H9 (cell line): ENCODE measurements around the gene FARS2. TPM values are rescaled to one million over a fixed set of nuclear protein-coding genes. Genes with fewer than 3 reads are reported as not detected.

Experiments used
- DNase-seq: peaks from one replicate; pipeline ENCODE4 v3.0.0-alpha.2; 2017
- H2AFZ ChIP-seq: one replicate; pipeline ENCODE4 v1.6.1; 2013; ENCODE audit warnings: mild to moderate bottlenecking, low read length, control low read depth, moderate library complexity
- H2AK5ac ChIP-seq: 2 replicates; pipeline ENCODE4 v1.6.1; 2013; ENCODE audit warnings: low read length, control low read depth, mixed read lengths; ENCODE audit not compliant: insufficient read length
- H2BK120ac ChIP-seq: one replicate; pipeline ENCODE4 v1.6.1; 2013; ENCODE audit warnings: low read depth, mild to moderate bottlenecking, low read length, control low read depth, inconsistent platforms; ENCODE audit not compliant: poor library complexity, severe bottlenecking
- H2BK12ac ChIP-seq: 2 replicates; pipeline ENCODE4 v1.6.1; 2013; ENCODE audit warnings: low read length, control low read depth, mixed read lengths, low read depth; ENCODE audit not compliant: insufficient read length
- H2BK15ac ChIP-seq: 2 replicates; pipeline ENCODE4 v1.6.1; 2013; ENCODE audit warnings: low read depth, low read length, control low read depth
- H2BK20ac ChIP-seq: one replicate; pipeline ENCODE4 v1.6.1; 2013; ENCODE audit warnings: low read depth, mild to moderate bottlenecking, low read length, control low read depth, inconsistent platforms; ENCODE audit not compliant: poor library complexity, severe bottlenecking
- H2BK5ac ChIP-seq: 2 replicates; pipeline ENCODE4 v1.6.1; 2013; ENCODE audit warnings: low read length, control low read depth, mixed read lengths; ENCODE audit not compliant: insufficient read length
- H3K14ac ChIP-seq: 2 replicates; pipeline ENCODE4 v1.6.1; 2013; ENCODE audit warnings: low read length, control low read depth; ENCODE audit not compliant: insufficient read depth
- H3K18ac ChIP-seq: 2 replicates; pipeline ENCODE4 v1.6.1; 2013; ENCODE audit warnings: low read depth, mild to moderate bottlenecking, mixed read lengths, low read length, control low read depth; ENCODE audit not compliant: insufficient read length
- H3K23ac ChIP-seq: 2 replicates; pipeline ENCODE4 v1.6.1; 2013; ENCODE audit warnings: low read length, control low read depth, mixed read lengths, low read depth; ENCODE audit not compliant: insufficient read length
- H3K23me2 ChIP-seq: 2 replicates; pipeline ENCODE4 v1.6.1; 2013; ENCODE audit warnings: low read depth, mild to moderate bottlenecking, mixed read lengths, low read length, control low read depth; ENCODE audit not compliant: insufficient read length, poor library complexity, severe bottlenecking
- H3K27ac ChIP-seq: 2 replicates; pipeline ENCODE4 v1.5.1; 2013; ENCODE audit warnings: low read length, control low read depth, mixed read lengths, low read depth; ENCODE audit not compliant: insufficient read length
- H3K27me3 ChIP-seq: 2 replicates; pipeline ENCODE4 v1.6.1; 2013; ENCODE audit warnings: low read length, control low read depth, inconsistent platforms; ENCODE audit not compliant: insufficient read depth
- H3K4ac ChIP-seq: 2 replicates; pipeline ENCODE4 v1.6.1; 2013; ENCODE audit warnings: low read depth, mild to moderate bottlenecking, control low read depth, inconsistent platforms, low read length, moderate library complexity
- H3K4me1 ChIP-seq: 2 replicates; pipeline ENCODE4 v1.6.1; 2013; ENCODE audit warnings: low read length, control low read depth, inconsistent platforms; ENCODE audit not compliant: insufficient read depth
- H3K4me2 ChIP-seq: 2 replicates; pipeline ENCODE4 v1.6.1; 2013; ENCODE audit warnings: low read length, control low read depth, mixed read lengths; ENCODE audit not compliant: insufficient read length, insufficient read depth
- H3K56ac ChIP-seq: 2 replicates; pipeline ENCODE4 v1.6.1; 2013; ENCODE audit warnings: low read depth, mild to moderate bottlenecking, mixed read lengths, low read length, control low read depth; ENCODE audit not compliant: insufficient read length
- H3K79me1 ChIP-seq: 2 replicates; pipeline ENCODE4 v1.6.1; 2013; ENCODE audit warnings: low read depth, mild to moderate bottlenecking, moderate library complexity, low read length, control low read depth, inconsistent platforms; ENCODE audit not compliant: insufficient read depth, poor library complexity, severe bottlenecking
- H3K79me2 ChIP-seq: 2 replicates; pipeline ENCODE4 v1.6.1; 2013; ENCODE audit warnings: low read length, control low read depth, inconsistent platforms; ENCODE audit not compliant: insufficient read depth
- H3K9ac ChIP-seq: 2 replicates; pipeline ENCODE4 v1.6.1; 2013; ENCODE audit warnings: low read length, control low read depth, mixed read lengths; ENCODE audit not compliant: insufficient read length; ENCODE audit errors: extremely low read depth
- H3K9me3 ChIP-seq: one replicate; pipeline ENCODE4 v1.6.1; 2013; ENCODE audit warnings: low read depth, low read length, inconsistent platforms; ENCODE audit not compliant: control insufficient read depth
- H3T11ph ChIP-seq: one replicate; pipeline ENCODE4 v1.6.1; 2013; ENCODE audit warnings: mild to moderate bottlenecking, low read length, control low read depth, inconsistent platforms
- H4K20me1 ChIP-seq: one replicate; pipeline ENCODE4 v1.6.1; 2013; ENCODE audit not compliant: control insufficient read depth, insufficient read length, insufficient read depth
- H4K5ac ChIP-seq: 2 replicates; pipeline ENCODE4 v1.6.1; 2013; ENCODE audit warnings: low read depth, mild to moderate bottlenecking, mixed read lengths, low read length, control low read depth; ENCODE audit not compliant: insufficient read length
- H4K8ac ChIP-seq: replicated peaks from 2 replicates; pipeline ENCODE4 v1.6.1; 2013; ENCODE audit warnings: low read length, control low read depth, mixed read lengths, low read depth; ENCODE audit not compliant: insufficient read length
- H4K91ac ChIP-seq: 2 replicates; pipeline ENCODE4 v1.6.1; 2013; ENCODE audit warnings: low read depth, mild to moderate bottlenecking, moderate library complexity, mixed read lengths, low read length, control low read depth; ENCODE audit not compliant: insufficient read length
- H3K27ac Mint-ChIP-seq, 3 experiments: 2 replicates in 2 of 3; 3 replicates in 1 of 3; pipeline ENCODE4 v1.8.0; 2020 to 2021; ENCODE audit warnings: mixed read lengths in 3 of 3, mild to moderate bottlenecking in 1 of 3, moderate library complexity in 1 of 3
- H3K27me3 Mint-ChIP-seq: 2 replicates; pipeline ENCODE4 v1.8.0; 2021; ENCODE audit warnings: low read depth, mild to moderate bottlenecking, moderate library complexity, mixed read lengths
- H3K36me3 Mint-ChIP-seq, 3 experiments: 2 replicates in 2 of 3; 3 replicates in 1 of 3; pipeline ENCODE4 v1.8.0; 2020 to 2021; ENCODE audit warnings: low read depth in 3 of 3, mixed read lengths in 3 of 3; ENCODE audit not compliant: insufficient read depth in 1 of 3
- H3K4me1 Mint-ChIP-seq, 2 experiments: 2 replicates each; pipeline ENCODE4 v1.8.0; 2020; ENCODE audit warnings: mixed read lengths in 2 of 2
- H3K4me3 Mint-ChIP-seq, 2 experiments: 2 replicates in 1 of 2; 3 replicates in 1 of 2; pipeline ENCODE4 v1.8.0; 2020 to 2021; ENCODE audit warnings: mild to moderate bottlenecking in 2 of 2, mixed read lengths in 2 of 2, moderate library complexity in 1 of 2
- H3K9me3 Mint-ChIP-seq, 2 experiments: 2 replicates in 1 of 2; 3 replicates in 1 of 2; pipeline ENCODE4 v1.8.0; 2020; ENCODE audit warnings: mild to moderate bottlenecking in 2 of 2, mixed read lengths in 2 of 2, moderate library complexity in 1 of 2
- CTCF ChIP-seq: fragments of 200-600 bp; sonication (generic); conservative IDR thresholded peaks from 3 replicates; pipeline ENCODE4 v1.8.0; 2021; ENCODE audit warnings: antibody characterized with exemption, mild to moderate bottlenecking
- WGBS: extraction: QIAGEN DNeasy Blood & Tissue Kit; methylation state at CpG from one replicate; pipeline ENCODE4 v1.1.7; 2013; ENCODE audit warnings: missing lambda C conversion rate, low lambda C conversion rate, mixed read lengths; ENCODE audit not compliant: insufficient read length; ENCODE audit errors: extremely low coverage; 5-methylcytosine and 5-hydroxymethylcytosine counted together
- total RNA-seq: library from RNA; stranded (reverse); gene quantifications from 2 replicates; pipeline ENCODE4 v1.2.1, GENCODE V29; 2021

Gene FARS2
- total RNA-seq, 1 experiment from 2014 or later: 8.5 TPM

GRCh38 chr6:5295623-5296022 lies 34.3 kb downstream of the FARS2 start:
- no peaks in the 10 kb centered on the region for H3K79me2 ChIP-seq
- Mint-ChIP-seq H3K36me3 (no peaks in the 10 kb centered on the region; a peak in 1 of 7 replicates), H3K27me3 (no peaks in the 10 kb centered on the region; the same call in 1 of the 2 replicates), H3K4me3 (no peak overlapping the region), H3K9me3 (no peaks in the 10 kb centered on the region), H3K27ac (no peak overlapping the region), H3K4me1 (peaks cover 10 to 11% of the 10 kb centered on the region in 2 experiments)
- no peak overlapping the region for H4K5ac ChIP-seq
- H3K23me2 ChIP-seq: no peaks in the 10 kb centered on the region
- no peak overlapping the region for H3K4ac ChIP-seq
- H3K9ac ChIP-seq: no peak overlapping the region
- no peak overlapping the region for H3K27ac ChIP-seq
- no peaks in the 10 kb centered on the region for H4K20me1 ChIP-seq
- no peak overlapping the region for H4K91ac ChIP-seq
- no peak overlapping the region for H2AFZ ChIP-seq
- H4K8ac ChIP-seq: no peak overlapping the region
- no peak overlapping the region for H2BK120ac ChIP-seq
- no peak overlapping the region for H3T11ph ChIP-seq
- no peak overlapping the region for H2BK5ac ChIP-seq
- no peaks in the 10 kb centered on the region for H3K27me3 ChIP-seq
- no peak overlapping the region for H2AK5ac ChIP-seq
- H3K14ac ChIP-seq: no peak overlapping the region
- no peak for DNase-seq
- no peak overlapping the region for H3K4me2 ChIP-seq
- WGBS: no CpG with 5 or more reads among the region's 7 CpGs
- no peak overlapping the region for H2BK12ac ChIP-seq
- H2BK15ac ChIP-seq: no peak overlapping the region
- TF ChIP-seq CTCF: no peak
- H3K18ac ChIP-seq: no peak overlapping the region
- no peak overlapping the region for H3K23ac ChIP-seq
- H3K56ac ChIP-seq: no peak overlapping the region
- no peaks in the 10 kb centered on the region for H3K79me1 ChIP-seq
- peaks cover 2% of the 10 kb centered on the region; the same call in 1 of the 2 replicates for H3K4me1 ChIP-seq
- H3K9me3 ChIP-seq: no peaks in the 10 kb centered on the region
- no peak overlapping the region for H2BK20ac ChIP-seq
